Raji (cell line): Measurements from ENCODE around the gene NLRP6.
A peak's percentile ranks its signal among the peaks of the same experiment; 100 is the strongest.

ENCODE experiments used
- POLR2A ChIP-seq: IDR thresholded peaks from 2 replicates; pipeline ENCODE4 v1.6.1; 2011; ENCODE audit warnings: low read depth, low read length, control low read depth; ENCODE audit not compliant: insufficient read depth

NLRP6 gene

GRCh38 chr11:278001-278951 lies at the start of gene NLRP6:
Gene NLRP6, plus strand, starts transcription at chr11:278407. Its CDS starts 163 bp downstream, at chr11:278570.
- no peak for TF ChIP-seq POLR2A

GRCh38 chr11:230431-230830 lies 47.8 kb upstream of the NLRP6 start:
- no peak for TF ChIP-seq POLR2A

- TF ChIP-seq POLR2A, result no peak
These were observed 45.2 kb upstream of the NLRP6 start for GRCh38 chr11:232783-233565.

DNA sequence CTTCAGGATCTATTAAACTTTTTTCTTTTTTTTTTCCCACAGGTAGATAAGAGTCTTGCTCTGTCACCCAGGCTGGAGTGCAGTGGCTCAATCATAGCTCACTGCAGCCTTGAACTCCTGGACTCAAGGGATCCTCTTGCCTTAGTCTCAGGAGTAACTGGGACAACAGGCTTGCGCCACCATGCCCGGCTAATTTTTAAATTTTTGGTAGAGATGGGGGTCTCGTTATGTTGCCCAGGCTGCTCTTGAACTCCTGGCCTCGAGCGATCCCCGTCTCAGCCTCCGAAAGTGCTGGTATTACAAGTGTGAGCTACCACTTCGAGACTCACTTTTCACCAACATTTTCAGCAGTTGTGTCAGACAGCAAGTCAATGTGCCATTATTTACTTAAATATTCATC lies 43.0 kb upstream of the NLRP6 start:
- no peak for TF ChIP-seq POLR2A

DNA sequence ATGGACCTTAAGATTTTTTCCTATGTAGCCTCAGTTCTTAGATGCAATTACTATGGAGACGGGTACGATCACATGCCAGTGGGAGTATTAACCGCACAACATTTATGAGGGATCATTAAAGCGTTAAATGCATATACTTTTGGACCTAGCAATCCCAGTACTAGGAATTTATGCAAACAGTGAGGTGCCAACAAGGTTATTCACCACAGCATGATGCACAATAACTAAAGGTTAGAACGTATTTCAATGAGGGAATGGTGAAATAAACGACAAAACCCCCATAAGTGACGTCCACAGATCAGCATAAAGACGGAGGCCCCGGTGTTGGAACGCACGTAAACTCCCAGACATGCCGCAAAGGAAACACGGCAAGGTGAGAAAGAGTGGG lies 42.6 kb upstream of the NLRP6 start:
- TF ChIP-seq POLR2A, result no peak

- TF ChIP-seq POLR2A, result peak; percentile 70
These were observed 42.0 kb upstream of the NLRP6 start, which contains the start of gene SIRT3 for GRCh38 chr11:235997-236773. Gene SIRT3, minus strand, starts transcription at chr11:236342. Its CDS starts 14 bp downstream, at chr11:236328.

GRCh38 chr11:236774-237767 lies 41.1 kb upstream of the NLRP6 start, which contains the start of gene PSMD13:
Gene PSMD13, plus strand, starts transcription at chr11:236976. Its CDS starts 74 bp downstream, at chr11:237050.
- TF ChIP-seq POLR2A, result peak; percentile 65

DNA sequence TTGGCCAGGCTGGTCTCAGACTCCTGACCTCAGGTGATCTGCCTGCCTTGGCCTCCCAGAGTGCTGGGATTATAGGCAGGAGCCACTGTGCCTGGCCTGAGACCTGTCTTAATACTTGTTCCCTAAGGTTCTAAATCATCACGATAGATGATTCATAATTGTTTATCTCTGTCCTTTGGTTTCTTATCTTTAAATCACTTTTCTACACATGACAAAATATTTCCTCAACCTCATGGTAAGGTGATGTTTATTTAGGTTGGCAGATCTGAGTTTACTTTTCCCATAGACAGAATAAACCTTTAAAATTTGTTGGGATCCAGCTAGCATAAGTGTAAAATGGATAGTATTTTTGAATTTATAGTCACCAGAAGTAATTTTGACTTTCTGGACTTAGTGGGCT lies 37.9 kb upstream of the NLRP6 start:
- TF ChIP-seq POLR2A, result no peak

- TF ChIP-seq POLR2A, result no peak
These were observed 36.6 kb upstream of the NLRP6 start for GRCh38 chr11:241634-242033.

DNA sequence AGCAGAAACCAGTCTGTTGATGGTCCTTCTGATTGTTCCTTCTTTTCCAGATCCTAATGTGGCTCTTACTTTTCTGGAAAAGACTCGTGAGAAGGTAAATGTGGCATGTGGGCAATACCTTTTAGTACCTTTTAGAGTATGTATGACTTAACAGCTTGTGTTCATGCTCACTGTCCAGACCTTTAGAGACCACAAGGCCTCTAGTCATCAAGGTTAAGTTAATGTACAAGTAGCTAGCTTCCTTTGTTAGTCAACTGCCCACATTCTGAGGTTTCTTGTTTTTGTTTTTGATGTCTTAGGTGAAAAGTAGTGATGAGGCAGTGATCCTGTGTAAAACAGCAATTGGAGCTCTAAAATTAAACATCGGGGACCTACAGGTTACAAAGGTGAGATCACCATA lies 33.8 kb upstream of the NLRP6 start:
- TF ChIP-seq POLR2A, result no peak

DNA sequence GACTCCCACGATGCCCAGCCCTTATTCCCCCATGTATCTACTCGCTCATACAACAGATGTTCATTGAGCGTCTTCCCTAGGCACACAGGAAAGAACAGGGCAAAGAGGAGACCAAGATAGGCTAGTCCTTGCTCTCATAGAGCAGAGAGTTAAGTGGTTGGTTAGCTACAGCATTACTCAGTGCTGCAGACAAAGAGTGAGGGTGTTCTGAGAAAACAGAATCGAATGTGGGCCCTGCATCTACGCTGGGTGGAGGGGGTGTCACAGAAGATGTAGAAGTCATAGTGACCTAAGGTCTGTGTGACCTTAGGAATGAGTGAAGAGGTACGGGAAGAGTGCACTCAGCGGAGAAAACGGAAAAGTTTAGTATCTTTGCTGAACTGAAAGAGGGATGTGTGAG lies 29.1 kb upstream of the NLRP6 start:
- TF ChIP-seq POLR2A, result no peak

DNA sequence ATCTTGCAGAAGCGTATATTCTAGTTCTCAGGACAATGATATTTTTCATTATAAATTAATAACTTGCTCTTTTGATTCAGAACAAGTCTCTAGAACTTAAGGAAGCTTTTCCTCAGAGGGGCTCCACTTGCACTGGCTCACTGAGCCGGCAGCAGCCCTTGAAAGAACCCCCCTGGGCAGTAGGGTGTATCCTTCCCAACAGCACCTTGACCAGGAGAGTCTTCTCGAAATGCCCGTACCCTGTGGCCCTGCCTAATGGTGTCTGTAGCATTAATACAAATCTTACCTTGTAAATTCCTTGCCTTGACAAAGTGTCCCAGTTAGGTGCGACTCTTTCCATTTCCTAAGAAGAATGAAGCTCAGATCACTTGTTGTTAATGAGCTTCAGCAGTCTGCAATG lies 27.9 kb upstream of the NLRP6 start:
- TF ChIP-seq POLR2A, result no peak

GRCh38 chr11:250740-251299 lies 27.4 kb upstream of the NLRP6 start:
- no peak for TF ChIP-seq POLR2A
